ENCODE measurements around the gene MRC2. TPM values are rescaled to one million over a fixed set of nuclear protein-coding genes. Genes with fewer than 3 reads are reported as not detected.

The MRC2 gene
- total and polyA plus RNA-seq, 9 of the 15 experiments (the other 6 are each of a cell fraction or from before 2014, with no cell fraction given) = 0.28 to 11.5 (median 6.6) TPM

- in situ Hi-C loops (cut with MboI) = loop anchor here (25.0 kb wide), 1 partner anchor 242 kb away; the partner anchor contains the start of gene TANC2
- peak; percentile 24 to 46 (median 43) for DNase-seq (ENCODE audit: extremely low read depth in 1 of 4, low spot score in 3 of 4)
- no TSS peak for BruUV-seq (replicated peaks)
- H3K4me2 ChIP-seq (ENCODE audit: insufficient read depth, low read length) = no peak overlapping the region
- H3K9me3 ChIP-seq (replicated peaks; ENCODE audit: control insufficient read depth, insufficient read depth, low read depth, low read length) = no peaks in the 10 kb centered on the region
- peaks cover 13 to 49% of the 10 kb centered on the region in 2 experiments; a peak in 3 of 5 replicates for H3K27me3 ChIP-seq (ENCODE audit: control insufficient read depth in 2 of 2, insufficient read depth in 2 of 2, low read length in 2 of 2)
- H3K4me1 ChIP-seq (replicated peaks in 1 of 2; ENCODE audit: control insufficient read depth in 2 of 2, insufficient read depth in 2 of 2, low read length in 2 of 2) = peaks cover 0 to 9% of the 10 kb centered on the region in 2 experiments; a peak in 4 of 5 replicates
- no peak overlapping the region for H3K4me3 ChIP-seq
- no peaks in the 10 kb centered on the region for H3K36me3 ChIP-seq (ENCODE audit: control insufficient read depth, insufficient read depth, low read length)
- ChIA-PET CTCF (ENCODE audit: low intra/inter-chr PET ratio) (interaction anchor here (0.6 kb wide), 1 partner anchor 210 kb away, joined by 3 read pairs; no protein-coding TSS in a partner anchor), POLR2A (interaction anchor here (1.1 kb wide), 1 partner anchor 10 kb away, joined by 5 read pairs; no protein-coding TSS in a partner anchor)
- H3K9ac ChIP-seq (ENCODE audit: insufficient read depth in 1 of 2, low read depth in 2 of 2, low read length in 2 of 2) = no peak overlapping the region
- 15% methylated on average over 3 of the region's 3 CpGs for WGBS (ENCODE audit: insufficient coverage, low coverage, missing lambda C conversion rate)
- TF ChIP-seq ELK3 (CRISPR knock-in tag; IDR thresholded peaks at IDR 0.05) (no peak), NEUROD1 (IDR thresholded peaks at IDR 0.05; ENCODE audit: borderline replicate concordance, low read depth, low read length, partially characterized antibody) (no peak), CTCF (IDR thresholded peaks at IDR 0.05 in 2 of 3, conservative IDR thresholded peaks at IDR 0.05 in 1 of 3; ENCODE audit: insufficient read depth in 2 of 3, low read depth in 1 of 3, low read length in 3 of 3) (peak; percentile 43 to 54 (median 48); a peak in 4 of 6 replicates), RAD21 (CRISPR knock-in tag; conservative IDR thresholded peaks at IDR 0.05 in 1 of 2, IDR thresholded peaks at IDR 0.05 in 1 of 2) (peak in 1 of 2 experiments; percentile 47; a peak in 2 of 4 replicates), MCM5 (IDR thresholded peaks at IDR 0.05; ENCODE audit: low read depth) (no peak), RBM34 (IDR thresholded peaks at IDR 0.05; ENCODE audit: borderline replicate concordance, insufficient read depth, low read length) (no peak), TSC22D4 (tag; IDR thresholded peaks at IDR 0.05) (no peak)
- peak; percentile 80 for FAIRE-seq
- H2AFZ ChIP-seq (ENCODE audit: low read depth, low read length) = no peak overlapping the region
- H3K79me2 ChIP-seq (ENCODE audit: control insufficient read depth, insufficient read depth, low read length) = no peaks in the 10 kb centered on the region
- H3K9me1 ChIP-seq (ENCODE audit: control insufficient read depth, insufficient read depth, low read length) = no peaks in the 10 kb centered on the region
- no peaks in the 10 kb centered on the region for H4K20me1 ChIP-seq (replicated peaks; ENCODE audit: control insufficient read depth, insufficient read depth, low read length)
- ATAC-seq = peak; percentile 70
- intact Hi-C loops (cut with micrococcal nuclease) = loop anchor here (1.0 kb wide), 1 partner anchor 48 kb away; no protein-coding TSS in a partner anchor
- H3K27ac ChIP-seq (ENCODE audit: extremely low read depth, low read depth, low read length) = no peak overlapping the region
Observed at GRCh38 chr17:62720126-62720850, 92.8 kb downstream of the MRC2 start.

Data from K562 (cell line).